ENCODE data around the gene TM9SF4.
A peak's percentile ranks its signal among the peaks of the same experiment; 100 is the strongest.

TM9SF4 gene

DNA sequence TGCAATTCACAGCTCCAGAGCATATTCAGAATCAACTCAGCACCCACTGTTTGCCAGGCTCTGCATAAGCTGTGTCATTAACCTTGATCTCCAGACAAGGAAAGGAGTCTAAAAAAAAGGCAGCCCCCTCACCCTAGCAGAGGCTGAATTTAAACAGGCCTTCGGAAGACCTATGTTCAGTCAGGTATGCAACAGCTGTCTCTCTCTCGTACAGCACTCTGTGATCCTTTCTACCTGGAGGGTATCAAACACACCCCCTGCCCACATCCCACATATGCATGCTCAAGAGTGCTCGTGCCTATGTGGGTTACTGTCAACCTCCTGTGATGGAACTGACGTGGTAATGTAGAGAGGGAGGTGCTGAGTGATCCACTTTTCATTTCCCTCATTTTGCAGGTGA lies 89.5 kb downstream of the TM9SF4 start:
- FAIRE-seq: no peak
- TF ChIP-seq POU2F2 (IDR thresholded peaks at IDR 0.05; ENCODE audit: low read depth, low read length) (no peak), TAF1 (IDR thresholded peaks at IDR 0.05; ENCODE audit: low read depth, low read length) (no peak), SPI1 (IDR thresholded peaks at IDR 0.05; ENCODE audit: low read depth, low read length) (no peak), POLR2AphosphoS5 (IDR thresholded peaks at IDR 0.05; ENCODE audit: low read depth, low read length) (no peak), PAX5 (IDR thresholded peaks at IDR 0.05; ENCODE audit: insufficient read depth, low read length, severe bottlenecking) (no peak), POLR2A (IDR thresholded peaks at IDR 0.05; ENCODE audit: low read depth, low read length) (no peak)
- DNase-seq (ENCODE audit: insufficient read length, low spot score): no peak

- TF ChIP-seq POLR2A (IDR thresholded peaks at IDR 0.05; ENCODE audit: low read depth, low read length) (no peak), POLR2AphosphoS5 (IDR thresholded peaks at IDR 0.05; ENCODE audit: low read depth, low read length) (no peak), POU2F2 (IDR thresholded peaks at IDR 0.05; ENCODE audit: low read depth, low read length) (no peak), TAF1 (IDR thresholded peaks at IDR 0.05; ENCODE audit: low read depth, low read length) (no peak), SPI1 (IDR thresholded peaks at IDR 0.05; ENCODE audit: low read depth, low read length) (no peak), PAX5 (IDR thresholded peaks at IDR 0.05; ENCODE audit: insufficient read depth, low read length, severe bottlenecking) (no peak)
- DNase-seq (ENCODE audit: insufficient read length, low spot score): no peak
- no peak for FAIRE-seq
Measured at GRCh38 chr20:32201296-32201976, 91.9 kb downstream of the TM9SF4 start.

- no peak for FAIRE-seq
- no peak for DNase-seq (ENCODE audit: insufficient read length, low spot score)
- TF ChIP-seq POLR2AphosphoS5 (IDR thresholded peaks at IDR 0.05; ENCODE audit: low read depth, low read length) (no peak), PAX5 (IDR thresholded peaks at IDR 0.05; ENCODE audit: insufficient read depth, low read length, severe bottlenecking) (no peak), SPI1 (IDR thresholded peaks at IDR 0.05; ENCODE audit: low read depth, low read length) (no peak), TAF1 (IDR thresholded peaks at IDR 0.05; ENCODE audit: low read depth, low read length) (no peak), POU2F2 (IDR thresholded peaks at IDR 0.05; ENCODE audit: low read depth, low read length) (no peak), POLR2A (IDR thresholded peaks at IDR 0.05; ENCODE audit: low read depth, low read length) (no peak)
Measured at GRCh38 chr20:32201977-32202363, 92.5 kb downstream of the TM9SF4 start.

DNA sequence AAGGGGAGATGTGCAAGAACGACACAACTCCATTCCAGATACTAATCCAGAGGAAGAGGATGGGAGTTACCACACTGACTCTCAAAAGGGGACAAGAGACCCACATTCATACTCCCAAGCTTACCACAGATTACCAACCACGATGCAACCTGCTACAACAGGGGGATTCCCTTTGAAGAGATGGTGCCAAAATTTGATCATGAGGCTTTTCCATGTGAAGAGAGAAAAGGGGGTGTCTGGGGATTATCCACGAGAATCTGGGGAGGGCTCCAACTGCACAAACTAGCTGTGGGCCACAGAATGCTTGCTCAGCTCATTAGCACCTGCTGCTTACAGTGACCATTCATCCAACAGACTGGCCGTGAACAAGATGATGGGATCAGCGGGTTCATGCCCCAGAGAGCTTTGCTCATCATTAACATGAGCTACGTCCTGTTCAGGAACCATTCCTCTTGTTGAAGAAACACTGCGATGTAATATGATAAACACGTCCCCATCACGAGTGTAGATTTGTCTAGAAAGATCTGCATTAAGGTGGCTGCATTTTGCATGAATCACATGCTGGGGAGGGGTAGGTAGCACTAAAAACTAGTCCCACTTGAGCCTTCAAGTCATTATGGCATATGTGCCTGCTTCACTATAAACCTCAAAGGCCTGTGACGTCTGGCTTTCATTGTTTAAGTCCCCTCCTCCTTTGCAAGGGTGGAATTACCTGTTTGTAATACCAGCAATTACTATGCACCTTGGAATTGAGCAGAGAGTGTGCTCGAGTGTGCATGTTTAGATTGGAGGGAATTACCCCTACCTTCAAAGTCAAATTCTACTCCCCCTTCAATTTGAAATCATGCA lies 94.1 kb downstream of the TM9SF4 start:
- DNase-seq (ENCODE audit: insufficient read length, low spot score): no peak
- TF ChIP-seq POU2F2 (IDR thresholded peaks at IDR 0.05; ENCODE audit: low read depth, low read length) (no peak), TAF1 (IDR thresholded peaks at IDR 0.05; ENCODE audit: low read depth, low read length) (no peak), PAX5 (IDR thresholded peaks at IDR 0.05; ENCODE audit: insufficient read depth, low read length, severe bottlenecking) (no peak), POLR2A (IDR thresholded peaks at IDR 0.05; ENCODE audit: low read depth, low read length) (no peak), SPI1 (IDR thresholded peaks at IDR 0.05; ENCODE audit: low read depth, low read length) (no peak), POLR2AphosphoS5 (IDR thresholded peaks at IDR 0.05; ENCODE audit: low read depth, low read length) (no peak)

GRCh38 chr20:32204205-32205109 lies 94.9 kb downstream of the TM9SF4 start:
- no peak for DNase-seq (ENCODE audit: insufficient read length, low spot score)
- TF ChIP-seq POLR2AphosphoS5 (IDR thresholded peaks at IDR 0.05; ENCODE audit: low read depth, low read length) (peak; percentile 29; the same call in 1 of the 2 replicates), TAF1 (IDR thresholded peaks at IDR 0.05; ENCODE audit: low read depth, low read length) (0 out of 2 replicates have a peak, but pooled peaks have one; percentile 34), POU2F2 (IDR thresholded peaks at IDR 0.05; ENCODE audit: low read depth, low read length) (no peak)
- no peak for FAIRE-seq

More for the DNA sequence above, 94.1 kb downstream of the TM9SF4 start:
- FAIRE-seq: no peak

- TF ChIP-seq POU2F2 (IDR thresholded peaks at IDR 0.05; ENCODE audit: low read depth, low read length) (no peak), TAF1 (IDR thresholded peaks at IDR 0.05; ENCODE audit: low read depth, low read length) (no peak), SPI1 (IDR thresholded peaks at IDR 0.05; ENCODE audit: low read depth, low read length) (no peak), POLR2AphosphoS5 (IDR thresholded peaks at IDR 0.05; ENCODE audit: low read depth, low read length) (no peak), POLR2A (IDR thresholded peaks at IDR 0.05; ENCODE audit: low read depth, low read length) (no peak), PAX5 (IDR thresholded peaks at IDR 0.05; ENCODE audit: insufficient read depth, low read length, severe bottlenecking) (no peak)
- DNase-seq (ENCODE audit: insufficient read length, low spot score) (no peak), FAIRE-seq (no peak)
Measured at GRCh38 chr20:32205110-32205842, 95.8 kb downstream of the TM9SF4 start.

DNA sequence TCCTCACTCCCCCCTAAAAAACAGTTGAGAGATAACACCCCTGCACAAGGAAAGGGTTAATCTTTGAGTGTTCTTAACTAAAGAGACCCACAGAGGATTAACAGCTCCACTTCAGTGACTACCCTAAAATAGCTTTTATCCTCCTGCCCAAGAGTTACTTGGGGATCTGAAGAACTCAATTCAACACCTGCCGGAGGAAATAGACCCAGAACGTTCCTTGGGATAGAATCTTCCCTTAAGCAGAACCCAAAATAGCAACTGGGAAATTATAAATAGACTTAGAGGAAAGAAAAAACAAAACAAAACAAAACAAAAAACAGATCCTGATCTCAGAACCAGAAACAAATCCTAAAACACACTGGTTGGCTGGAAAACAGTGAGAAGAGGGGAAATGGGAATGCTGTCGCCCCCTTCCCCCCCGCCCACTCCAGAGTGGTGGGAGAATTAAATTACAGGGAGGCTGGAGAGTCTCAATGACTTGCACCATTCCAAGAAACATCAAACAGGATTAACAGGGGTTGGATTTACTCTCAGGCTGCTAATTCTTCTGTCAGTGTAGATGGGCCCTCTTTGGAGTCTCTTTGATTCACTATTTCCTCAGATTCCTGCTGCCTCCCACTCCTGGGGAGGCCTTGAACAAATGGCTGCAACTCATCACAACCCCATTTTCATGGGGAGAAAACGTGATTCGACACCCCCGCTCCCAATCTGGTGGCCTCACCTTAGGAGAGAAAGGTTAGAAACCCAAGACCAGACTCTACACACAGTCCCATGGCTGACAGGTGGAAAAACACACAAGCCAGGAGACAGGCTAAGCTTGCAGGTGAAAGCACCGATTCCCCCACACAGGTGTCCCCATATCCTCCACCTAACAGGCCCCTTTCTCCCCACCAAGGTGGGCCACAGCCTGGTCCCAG lies 96.6 kb downstream of the TM9SF4 start:
- no peak for FAIRE-seq
- no peak for TF ChIP-seq POU2F2 (IDR thresholded peaks at IDR 0.05; ENCODE audit: low read depth, low read length)

More for the DNA sequence above, 96.6 kb downstream of the TM9SF4 start:
- DNase-seq (ENCODE audit: insufficient read length, low spot score): no peak

Data from GM12891 (cell line).